Esophagus squamous epithelium (tissue), 5 donors: Measurements from ENCODE around the gene DHFR2. TPM values are rescaled to one million over a fixed set of nuclear protein-coding genes. Genes with fewer than 3 reads are reported as not detected.
"Not testable (repeated sequence)": the region's sequence is repeated elsewhere in the genome, so short reads cannot be mapped to it uniquely, and the experiment has no call there.

Experiments used
- DNase-seq: peaks from one replicate; lab custom pipeline; 2025; lab: John Stamatoyannopoulos, UW
- H3K27ac ChIP-seq, 4 donors: fragments of 200-600 bp; sonication (generic); one replicate each; pipeline ENCODE4 v1.5.1; 2016 to 2019; ENCODE audit warnings: mild to moderate bottlenecking in 1 of 4
- H3K27me3 ChIP-seq, 4 donors: fragments of 200-600 bp; sonication (generic); 1 replicate in 3 of 4; 2 replicates in 1 of 4; pipeline versions ENCODE4 v1.5.1 to v1.6.0; 2017 to 2021; ENCODE audit warnings: antibody characterized with exemption in 1 of 4
- H3K36me3 ChIP-seq, 3 donors: fragments of 200-600 bp; sonication (generic); one replicate each; pipeline ENCODE4 v1.5.1; 2016 to 2019
- H3K4me1 ChIP-seq, 3 donors: fragments of 200-600 bp; sonication (generic); one replicate each; pipeline ENCODE4 v1.5.1; 2017 to 2019
- H3K4me3 ChIP-seq, 4 donors: fragments of 200-600 bp; sonication (generic); 1 replicate in 3 of 4; 2 replicates in 1 of 4; pipeline ENCODE4 v1.5.1; 2016 to 2019; ENCODE audit warnings: mild to moderate bottlenecking in 2 of 4, moderate library complexity in 1 of 4
- H3K9me3 ChIP-seq, 3 donors: fragments of 200-600 bp; sonication (generic); one replicate each; pipeline ENCODE4 v1.5.1; 2016 to 2019
- CTCF ChIP-seq, 6 experiments: fragments of 450-650 bp in 4 of 6; fragments of 200-600 bp in 2 of 6; sonication (generic) in 2 of 6; IDR thresholded peaks; one replicate each; pipeline ENCODE4 v1.5.1; 2016 to 2019; ENCODE audit warnings: antibody characterized with exemption in 6 of 6, mild to moderate bottlenecking in 4 of 6, moderate library complexity in 4 of 6
- POLR2A ChIP-seq, 4 donors: fragments of 450-650 bp; IDR thresholded peaks; one replicate each; pipeline ENCODE4 v1.6.1; 2017; ENCODE audit warnings: antibody characterized with exemption in 4 of 4, mild to moderate bottlenecking in 4 of 4, moderate library complexity in 3 of 4
- WGBS, 2 donors: methylation state at CpG; one replicate each; pipeline ENCODE4 v1.1.5; 2018; 5-methylcytosine and 5-hydroxymethylcytosine counted together
- intact Hi-C: fragments of 100-400 bp; cut with DNase I; formaldehyde crosslinking; loops from one replicate; pipeline ENCODE4 v1.15.0; 2022
- total RNA-seq, 4 donors: library from RNA; depleted of rRNA; stranded (reverse); fragments of >200 nt; gene quantifications; one replicate each; pipeline ENCODE4 v1.1.0, GENCODE V29; 2016
- donor health status: DM: yes; HTN: yes; CAD: no.

Gene DHFR2
- total RNA-seq, 4 donors from 2014 or later: 1.4 to 4.4 (median 3.8) TPM

- no peaks in the 10 kb centered on the region for H3K4me1 ChIP-seq
These were observed 26.4 kb upstream of the DHFR2 start for GRCh38 chr3:94089126-94089525.

GRCh38 chr3:94083261-94083660, 20.5 kb upstream of the DHFR2 start:
- peaks cover 0 to 53% (median 0%) of the 10 kb centered on the region in 3 donors for H3K36me3 ChIP-seq
- no peaks in the 10 kb centered on the region for H3K27me3 ChIP-seq
- H3K9me3 ChIP-seq: no peaks in the 10 kb centered on the region
- no peak overlapping the region for H3K4me3 ChIP-seq
- H3K4me1 ChIP-seq: peaks cover 0 to 7% (median 0%) of the 10 kb centered on the region in 3 donors
- DNase-seq: no peak
- 91 to 92% methylated on average over 4 of the region's 4 CpGs for WGBS, 2 donors
- no peak overlapping the region for H3K27ac ChIP-seq
- intact Hi-C loops: no loop called here
- TF ChIP-seq CTCF (IDR thresholded peaks at IDR 0.05) (no peak), POLR2A (IDR thresholded peaks at IDR 0.05) (no peak)

More at GRCh38 chr3:94089126-94089525, 26.4 kb upstream of the DHFR2 start:
- H3K27me3 ChIP-seq: no peaks in the 10 kb centered on the region
- intact Hi-C loops: no loop called here
- WGBS, 2 donors: 100% methylated on average over 1 of the region's 1 CpG
- no peak overlapping the region for H3K4me3 ChIP-seq
- H3K36me3 ChIP-seq: peaks cover 0 to 67% (median 0%) of the 10 kb centered on the region in 3 donors
- H3K27ac ChIP-seq: no peak overlapping the region
- H3K9me3 ChIP-seq: no peaks in the 10 kb centered on the region
- no peak for DNase-seq
- TF ChIP-seq CTCF (IDR thresholded peaks at IDR 0.05) (no peak), POLR2A (IDR thresholded peaks at IDR 0.05) (no peak)

GRCh38 chr3:94082391-94082937, 19.7 kb upstream of the DHFR2 start:
- no peak for DNase-seq
- H3K4me3 ChIP-seq: no peak overlapping the region
- no peak overlapping the region for H3K27ac ChIP-seq
- TF ChIP-seq CTCF (IDR thresholded peaks at IDR 0.05) (no peak), POLR2A (IDR thresholded peaks at IDR 0.05) (no peak)
- H3K4me1 ChIP-seq: peaks cover 0 to 7% (median 0%) of the 10 kb centered on the region in 3 donors
- WGBS, 2 donors: 84 to 91% methylated on average over 8 of the region's 8 CpGs
- no peaks in the 10 kb centered on the region for H3K9me3 ChIP-seq
- peaks cover 0 to 45% (median 0%) of the 10 kb centered on the region in 3 donors for H3K36me3 ChIP-seq
- intact Hi-C loops: no loop called here
- no peaks in the 10 kb centered on the region for H3K27me3 ChIP-seq

GRCh38 chr3:94081884-94082283, 19.2 kb upstream of the DHFR2 start:
- H3K9me3 ChIP-seq: no peaks in the 10 kb centered on the region
- no peak overlapping the region for H3K4me3 ChIP-seq
- peaks cover 0 to 7% (median 0%) of the 10 kb centered on the region in 3 donors for H3K4me1 ChIP-seq
- no peak overlapping the region for H3K27ac ChIP-seq
- no peak for DNase-seq
- H3K36me3 ChIP-seq: peaks cover 0 to 44% (median 0%) of the 10 kb centered on the region in 3 donors
- 85 to 92% methylated on average over 5 of the region's 5 CpGs for WGBS, 2 donors
- H3K27me3 ChIP-seq: no peaks in the 10 kb centered on the region
- TF ChIP-seq POLR2A (IDR thresholded peaks at IDR 0.05): no peak
- TF ChIP-seq CTCF (IDR thresholded peaks at IDR 0.05): no peak
- intact Hi-C loops: no loop called here

GRCh38 chr3:94080552-94080951, 17.8 kb upstream of the DHFR2 start:
- DNase-seq, intact Hi-C loops, H3K9me3 ChIP-seq, H3K27me3 ChIP-seq, H3K27ac ChIP-seq, H3K4me3 ChIP-seq, H3K4me1 ChIP-seq: not testable (repeated sequence)
- 100% methylated on average over 1 of the region's 5 CpGs; no CpG with 5 or more reads in 1 of the 2 donors for WGBS, 2 donors
- peaks cover 0 to 45% (median 0%) of the 10 kb centered on the region in 3 donors for H3K36me3 ChIP-seq
